ES-I3 (cell line): Measurements from ENCODE around the gene HCRT.
"Not testable (repeated sequence)": the region's sequence is repeated elsewhere in the genome, so short reads cannot be mapped to it uniquely, and the experiment has no call there.

Experiments used
- H3K36me3 ChIP-seq: 2 replicates; pipeline ENCODE4 v1.6.1; 2013; ENCODE audit warnings: mild to moderate bottlenecking, low read length, control low read depth, moderate library complexity; ENCODE audit not compliant: insufficient read depth
- H3K4me1 ChIP-seq: 2 replicates; pipeline ENCODE4 v1.6.1; 2013; ENCODE audit warnings: mild to moderate bottlenecking, control low read depth, low read length; ENCODE audit not compliant: insufficient read depth
- H3K9ac ChIP-seq: 2 replicates; pipeline ENCODE4 v1.6.1; 2013; ENCODE audit warnings: low read depth, mild to moderate bottlenecking, low read length, moderate library complexity
- H3K9me3 ChIP-seq: 2 replicates; pipeline ENCODE4 v1.6.1; 2013; ENCODE audit warnings: mild to moderate bottlenecking, low read length, moderate library complexity; ENCODE audit not compliant: control insufficient read depth, insufficient read depth

Gene HCRT

GRCh38 chr17:42184713-42185620 lies at the start of gene HCRT:
TSS of gene HCRT (minus strand) at chr17:42185452. CDS start at chr17:42185365, 87 bp downstream.
- Histone ChIP-seq H3K9me3 (no peaks in the 10 kb centered on the region), H3K4me1 (peaks cover 27% of the 10 kb centered on the region), H3K9ac (no peak within 1 kb of the TSS), H3K36me3 (no peaks in the 10 kb centered on the region)

- Histone ChIP-seq H3K9ac (no peak overlapping the region), H3K36me3 (no peaks in the 10 kb centered on the region), H3K9me3 (no peaks in the 10 kb centered on the region), H3K4me1 (no peaks in the 10 kb centered on the region)
Observed at GRCh38 chr17:42233994-42234393, 48.7 kb upstream of the HCRT start.

- no peaks in the 10 kb centered on the region for H3K9me3 ChIP-seq
- H3K9ac ChIP-seq: no peak overlapping the region
- no peaks in the 10 kb centered on the region for H3K36me3 ChIP-seq
- H3K4me1 ChIP-seq: no peaks in the 10 kb centered on the region
Observed at GRCh38 chr17:42233156-42233555, 47.9 kb upstream of the HCRT start.

- H3K9me3 ChIP-seq: no peaks in the 10 kb centered on the region
- no peaks in the 10 kb centered on the region for H3K4me1 ChIP-seq
- H3K9ac ChIP-seq: no peak overlapping the region
- no peaks in the 10 kb centered on the region for H3K36me3 ChIP-seq
Observed at GRCh38 chr17:42230225-42230624, 45.0 kb upstream of the HCRT start.

- H3K9me3 ChIP-seq: no peaks in the 10 kb centered on the region
- H3K9ac ChIP-seq: no peak overlapping the region
- H3K4me1 ChIP-seq: no peaks in the 10 kb centered on the region
- no peaks in the 10 kb centered on the region for H3K36me3 ChIP-seq
Observed at GRCh38 chr17:42227849-42228700, 42.8 kb upstream of the HCRT start.

GRCh38 chr17:42225646-42226045 lies 40.4 kb upstream of the HCRT start:
- H3K36me3 ChIP-seq: no peaks in the 10 kb centered on the region
- no peak overlapping the region for H3K9ac ChIP-seq

GRCh38 chr17:42224651-42225050 lies 39.4 kb upstream of the HCRT start:
- Histone ChIP-seq H3K9ac (no peak overlapping the region), H3K4me1 (no peaks in the 10 kb centered on the region), H3K36me3 (no peaks in the 10 kb centered on the region), H3K9me3 (no peaks in the 10 kb centered on the region)

More at GRCh38 chr17:42225646-42226045, 40.4 kb upstream of the HCRT start:
- Histone ChIP-seq H3K9me3 (no peaks in the 10 kb centered on the region), H3K4me1 (no peaks in the 10 kb centered on the region)

GRCh38 chr17:42221886-42222745 lies 36.9 kb upstream of the HCRT start:
- peaks cover 1% of the 10 kb centered on the region; the same call in 1 of the 2 replicates for H3K36me3 ChIP-seq
- H3K9me3 ChIP-seq: no peaks in the 10 kb centered on the region
- no peak overlapping the region for H3K9ac ChIP-seq
- no peaks in the 10 kb centered on the region for H3K4me1 ChIP-seq

GRCh38 chr17:42219280-42219679 lies 34.0 kb upstream of the HCRT start:
- not testable (repeated sequence) for H3K4me1 ChIP-seq, H3K9ac ChIP-seq, H3K9me3 ChIP-seq, H3K36me3 ChIP-seq

GRCh38 chr17:42214156-42214555 lies 28.9 kb upstream of the HCRT start:
- Histone ChIP-seq H3K9me3 (no peaks in the 10 kb centered on the region), H3K9ac (no peak overlapping the region), H3K36me3 (peaks cover 6% of the 10 kb centered on the region)

GRCh38 chr17:42212382-42212781 lies 27.1 kb upstream of the HCRT start:
- H3K36me3 ChIP-seq: peaks cover 6% of the 10 kb centered on the region
- no peaks in the 10 kb centered on the region for H3K9me3 ChIP-seq
- H3K9ac ChIP-seq: no peak overlapping the region

More at GRCh38 chr17:42214156-42214555, 28.9 kb upstream of the HCRT start:
- H3K4me1 ChIP-seq: no peaks in the 10 kb centered on the region

GRCh38 chr17:42211921-42212341 lies 26.7 kb upstream of the HCRT start:
- H3K9me3 ChIP-seq, H3K36me3 ChIP-seq, H3K9ac ChIP-seq, H3K4me1 ChIP-seq: not testable (repeated sequence)

More at GRCh38 chr17:42212382-42212781, 27.1 kb upstream of the HCRT start:
- no peaks in the 10 kb centered on the region for H3K4me1 ChIP-seq

GRCh38 chr17:42210046-42210445 lies 24.8 kb upstream of the HCRT start:
- no peak overlapping the region for H3K9ac ChIP-seq
- no peaks in the 10 kb centered on the region for H3K9me3 ChIP-seq
- no peaks in the 10 kb centered on the region for H3K4me1 ChIP-seq
- peaks cover 3% of the 10 kb centered on the region; the same call in 1 of the 2 replicates for H3K36me3 ChIP-seq

GRCh38 chr17:42206153-42206612 lies 20.9 kb upstream of the HCRT start:
- H3K9me3 ChIP-seq, H3K9ac ChIP-seq, H3K4me1 ChIP-seq, H3K36me3 ChIP-seq: not testable (repeated sequence)
